ENCODE measurements around the gene HS6ST1.

DNA sequence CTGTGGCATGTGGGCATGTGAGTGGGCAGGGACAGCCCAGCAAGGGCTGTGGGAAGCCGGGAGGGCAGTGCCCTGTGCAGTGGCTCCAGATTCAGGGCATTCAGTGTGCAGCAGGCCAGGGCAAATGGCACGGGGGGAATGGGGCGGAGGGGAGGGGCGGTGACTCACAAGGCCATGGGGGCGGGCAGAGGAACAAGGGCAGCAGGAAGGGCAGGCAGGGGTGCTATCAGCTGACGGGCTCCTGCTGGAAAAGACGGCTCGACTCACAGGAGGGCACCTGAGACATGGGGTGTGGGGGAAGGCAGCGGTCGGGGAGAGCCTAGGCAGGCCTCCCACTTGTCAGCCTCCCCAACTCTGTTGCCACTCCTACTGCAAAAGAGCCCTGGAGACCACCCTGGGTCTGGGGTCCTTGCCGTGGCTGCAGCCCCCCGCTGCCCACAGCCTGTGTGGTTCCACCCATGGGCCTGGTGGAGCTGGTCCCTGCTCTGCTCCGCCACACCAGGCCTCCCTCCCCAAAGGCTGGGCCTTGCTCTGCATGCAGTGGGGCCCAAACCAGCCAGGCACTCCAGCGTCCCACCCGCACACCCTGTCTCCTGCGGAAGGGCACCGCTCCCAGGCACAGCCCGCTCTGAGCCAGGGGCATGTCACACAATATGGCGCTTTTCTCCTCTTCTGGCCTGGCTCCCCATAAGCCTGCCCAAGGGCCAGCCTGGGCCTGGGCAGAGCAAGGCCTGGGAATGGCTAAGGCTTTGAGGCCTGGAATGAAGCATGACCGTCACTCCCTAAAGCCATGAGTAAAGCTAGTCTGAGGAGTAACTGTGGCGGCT, 25.9 kb downstream of the HS6ST1 start:
- TF ChIP-seq, protein P1, sequence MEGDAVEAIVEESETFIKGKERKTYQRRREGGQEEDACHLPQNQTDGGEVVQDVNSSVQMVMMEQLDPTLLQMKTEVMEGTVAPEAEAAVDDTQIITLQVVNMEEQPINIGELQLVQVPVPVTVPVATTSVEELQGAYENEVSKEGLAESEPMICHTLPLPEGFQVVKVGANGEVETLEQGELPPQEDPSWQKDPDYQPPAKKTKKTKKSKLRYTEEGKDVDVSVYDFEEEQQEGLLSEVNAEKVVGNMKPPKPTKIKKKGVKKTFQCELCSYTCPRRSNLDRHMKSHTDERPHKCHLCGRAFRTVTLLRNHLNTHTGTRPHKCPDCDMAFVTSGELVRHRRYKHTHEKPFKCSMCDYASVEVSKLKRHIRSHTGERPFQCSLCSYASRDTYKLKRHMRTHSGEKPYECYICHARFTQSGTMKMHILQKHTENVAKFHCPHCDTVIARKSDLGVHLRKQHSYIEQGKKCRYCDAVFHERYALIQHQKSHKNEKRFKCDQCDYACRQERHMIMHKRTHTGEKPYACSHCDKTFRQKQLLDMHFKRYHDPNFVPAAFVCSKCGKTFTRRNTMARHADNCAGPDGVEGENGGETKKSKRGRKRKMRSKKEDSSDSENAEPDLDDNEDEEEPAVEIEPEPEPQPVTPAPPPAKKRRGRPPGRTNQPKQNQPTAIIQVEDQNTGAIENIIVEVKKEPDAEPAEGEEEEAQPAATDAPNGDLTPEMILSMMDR (conservative IDR thresholded peaks at IDR 0.05 in 1 of 2, IDR thresholded peaks at IDR 0.05 in 1 of 2; ENCODE audit: extremely low read depth in 1 of 2, insufficient read depth in 1 of 2, low read depth in 1 of 2, low read length in 2 of 2), result no peak
- no peak for TF ChIP-seq EZH2 (IDR thresholded peaks at IDR 0.05; ENCODE audit: borderline replicate concordance, low read length)
